GM19395 (cell line): ENCODE data around the gene SLC39A11.

Experiments used
- ATAC-seq: cut with Tn5 transposase; IDR thresholded peaks from one replicate; pipeline ENCODE4 v1.9.1; 2021; ENCODE audit warnings: mild to moderate bottlenecking, moderate library complexity; ENCODE audit not compliant: unreplicated experiment

Gene SLC39A11

DNA sequence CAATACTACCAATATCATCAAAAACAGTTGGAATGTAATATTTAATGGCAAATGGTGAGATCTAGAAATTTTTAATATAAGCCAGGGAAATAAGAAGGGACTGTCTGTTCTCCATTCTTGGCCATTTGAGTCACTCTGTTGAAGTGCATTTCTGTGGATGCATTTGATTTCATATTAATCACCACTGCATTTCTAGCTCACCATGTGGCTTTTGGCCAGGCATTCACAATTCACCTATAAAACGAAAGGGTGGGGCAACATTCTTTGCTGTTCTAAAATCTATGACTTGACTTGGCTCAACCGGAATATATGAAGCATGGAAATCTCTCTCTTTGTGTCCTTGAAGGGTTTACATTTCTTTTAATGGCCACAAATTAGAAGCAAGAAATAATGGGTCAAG, 483.0 kb downstream of the SLC39A11 start:
- no peak for ATAC-seq

DNA sequence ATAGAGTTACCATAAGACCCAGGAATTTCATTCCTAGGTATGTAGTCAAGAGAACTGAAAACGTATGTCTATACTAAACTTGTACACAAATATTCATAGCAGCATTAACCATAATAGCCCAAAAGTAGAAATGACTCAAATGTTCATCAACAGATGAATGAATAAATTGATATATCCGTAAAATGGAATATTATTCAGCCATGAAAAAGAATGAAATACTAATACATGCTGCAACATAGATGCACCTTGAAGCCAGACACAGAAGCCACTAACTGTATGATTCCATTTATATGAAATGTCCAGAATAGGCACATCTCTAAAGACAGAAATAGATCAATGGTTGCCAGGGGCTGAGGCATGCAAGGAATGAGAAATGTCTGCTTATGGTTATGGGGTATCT, 484.1 kb downstream of the SLC39A11 start:
- ATAC-seq = no peak

- ATAC-seq = no peak
Measured at GRCh38 chr17:72606656-72607055, 485.8 kb downstream of the SLC39A11 start.

GRCh38 chr17:72605543-72605942, 486.9 kb downstream of the SLC39A11 start:
- no peak for ATAC-seq

DNA sequence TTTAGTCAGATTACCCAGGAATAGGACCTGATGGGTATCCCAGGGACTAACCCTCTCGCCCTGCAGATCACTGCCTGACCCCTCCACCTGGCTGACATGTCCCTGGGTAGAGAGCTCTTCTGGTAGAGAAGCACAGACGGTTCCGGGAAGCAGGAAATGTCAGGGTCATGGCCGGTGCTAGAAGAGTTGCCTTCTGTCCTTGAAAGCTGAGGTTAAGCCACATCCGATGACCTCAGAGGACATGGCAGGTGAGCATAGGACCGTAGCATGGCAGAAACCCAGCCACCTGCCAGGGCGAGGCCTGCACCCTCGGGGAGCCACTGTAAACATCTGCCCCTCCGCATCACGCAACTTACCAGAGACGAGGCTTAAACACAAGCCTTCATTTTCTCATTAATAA, 488.0 kb downstream of the SLC39A11 start:
- ATAC-seq = no peak

- no peak for ATAC-seq
Measured at GRCh38 chr17:72603420-72604242, 488.9 kb downstream of the SLC39A11 start.

DNA sequence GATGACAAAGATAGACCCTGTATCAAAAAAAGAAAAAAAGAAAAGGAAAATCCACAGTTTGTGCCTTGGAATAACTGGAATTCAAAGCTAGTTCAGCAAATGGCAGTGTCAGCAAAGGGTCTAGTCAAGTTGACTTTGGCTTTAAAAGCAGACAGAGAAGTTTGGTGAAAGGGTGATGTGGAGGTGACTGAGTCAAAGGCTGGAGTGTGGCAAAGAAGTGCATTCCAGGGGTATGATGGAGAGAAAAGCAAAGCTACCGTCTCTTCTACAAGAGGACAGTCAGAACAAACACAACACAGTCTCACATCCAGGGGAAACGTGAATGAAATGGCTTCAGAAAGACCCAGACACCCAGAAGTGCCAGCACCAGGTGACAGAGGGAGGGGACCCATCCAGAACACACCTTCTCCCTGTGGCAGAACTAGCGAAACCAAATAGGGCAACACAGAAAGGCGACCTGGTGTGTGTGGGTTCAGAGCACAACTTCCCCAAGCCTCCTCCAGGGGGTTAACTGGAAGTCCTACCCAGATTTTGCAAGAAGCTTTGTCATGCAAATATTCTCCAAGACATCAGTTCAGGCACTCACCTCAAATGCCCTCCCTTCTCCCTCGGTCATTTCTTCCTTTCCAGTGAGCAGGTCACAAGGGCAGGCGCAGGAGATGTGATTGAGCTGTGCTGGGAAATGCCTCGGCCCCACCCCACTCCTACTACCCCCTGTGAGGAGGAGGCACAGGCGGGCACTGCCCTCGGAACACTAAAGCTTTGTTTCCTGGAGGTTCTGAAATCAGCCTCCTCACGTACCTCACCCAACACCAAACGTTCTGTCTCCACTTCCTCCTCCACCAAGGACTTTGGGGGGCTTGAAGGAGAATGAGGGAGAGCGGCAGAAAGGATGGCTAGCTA, 489.7 kb downstream of the SLC39A11 start:
- ATAC-seq = no peak

GRCh38 chr17:72600934-72601333, 491.6 kb downstream of the SLC39A11 start:
- no peak for ATAC-seq

GRCh38 chr17:72599891-72600290, 492.6 kb downstream of the SLC39A11 start:
- ATAC-seq = no peak

DNA sequence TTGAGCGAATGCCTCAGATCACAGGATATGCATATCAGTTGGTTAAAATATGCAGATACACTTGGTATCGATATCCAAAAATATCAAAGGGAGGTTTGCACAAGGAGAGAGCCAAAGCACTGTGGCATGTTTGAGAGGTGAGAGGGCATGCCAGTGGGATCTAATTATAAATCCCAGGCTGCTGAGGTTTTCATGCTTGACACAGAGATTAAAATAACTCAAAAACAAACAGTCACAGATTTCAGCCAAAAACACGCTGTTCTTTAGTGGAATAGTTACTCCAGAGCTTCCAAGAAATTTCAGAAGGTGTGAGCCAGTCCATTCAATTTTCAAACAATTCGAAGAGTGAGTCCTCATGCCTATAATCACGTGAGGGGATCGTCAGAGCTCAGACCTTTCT, 493.8 kb downstream of the SLC39A11 start:
- no peak for ATAC-seq

DNA sequence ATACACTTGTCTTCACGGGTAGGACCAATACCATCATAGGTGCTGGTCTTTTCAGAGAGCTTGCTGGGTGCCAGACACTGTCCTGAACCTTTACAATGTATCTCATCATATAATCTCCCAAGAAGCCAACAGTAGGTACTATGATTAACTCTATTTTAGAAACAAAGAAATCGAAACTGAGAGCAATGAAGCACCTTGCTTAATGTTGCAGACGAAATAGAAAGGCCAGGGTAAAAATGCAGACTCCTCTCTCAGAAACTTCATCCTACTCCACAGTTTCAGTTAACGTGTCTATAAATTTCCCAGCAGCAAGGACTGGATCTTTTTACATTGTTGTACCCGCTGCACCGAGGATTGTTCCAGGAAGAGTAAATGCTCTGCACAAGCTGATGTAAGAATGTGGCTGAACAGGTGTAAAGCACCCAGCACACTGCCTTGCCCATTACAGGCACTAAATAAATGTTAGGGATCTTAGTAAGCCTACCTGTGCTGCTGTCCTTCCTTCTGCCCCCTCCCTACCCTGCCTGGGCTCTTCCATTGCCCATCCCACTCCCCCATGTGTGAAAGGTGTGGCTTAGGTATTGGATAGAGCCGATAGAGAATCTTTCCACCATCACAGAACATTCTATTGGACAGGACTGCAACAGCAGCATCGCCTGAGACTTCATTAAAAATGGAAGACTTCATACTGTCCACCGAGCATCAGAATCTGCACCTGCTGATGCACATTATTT, 495.0 kb downstream of the SLC39A11 start:
- no peak for ATAC-seq
